Type B pancreatic cell (in vitro differentiated cells): Measurements from ENCODE around the gene UNKL. TPM values are rescaled to one million over a fixed set of nuclear protein-coding genes. Genes with fewer than 3 reads are reported as not detected.

ENCODE experiments used
- DNase-seq: peaks from one replicate; pipeline ENCODE4 v3.0.0; 2021; ENCODE audit warnings: mixed read lengths; ENCODE audit not compliant: unreplicated experiment; ENCODE audit errors: extremely low spot score
- H3K27ac Mint-ChIP-seq: 2 replicates; pipeline ENCODE4 v1.8.0; 2021; ENCODE audit warnings: mild to moderate bottlenecking, mixed read lengths
- H3K27me3 Mint-ChIP-seq: 2 replicates; pipeline ENCODE4 v1.8.0; 2021; ENCODE audit warnings: mixed read lengths
- H3K36me3 Mint-ChIP-seq: 2 replicates; pipeline ENCODE4 v1.8.0; 2021; ENCODE audit warnings: mixed read lengths
- H3K4me1 Mint-ChIP-seq: one replicate; pipeline ENCODE4 v1.8.0; 2021; ENCODE audit warnings: mixed read lengths; ENCODE audit not compliant: unreplicated experiment
- H3K4me3 Mint-ChIP-seq: 2 replicates; pipeline ENCODE4 v1.8.0; 2021; ENCODE audit warnings: mild to moderate bottlenecking, mixed read lengths
- H3K9me3 Mint-ChIP-seq: 2 replicates; pipeline ENCODE4 v1.8.0; 2021; ENCODE audit warnings: mixed read lengths
- total RNA-seq: library from RNA; stranded (reverse); gene quantifications from 2 replicates; pipeline ENCODE4 v1.2.1, GENCODE V29; 2021; ENCODE audit warnings: low replicate concordance
- TF ChIP-seq, protein P1 (sequence below): fragments of 200-600 bp; sonication (generic); conservative IDR thresholded peaks from 2 replicates; pipeline ENCODE4 v1.5.0; 2021; ENCODE audit warnings: antibody characterized with exemption, mild to moderate bottlenecking

UNKL gene
- total RNA-seq, 1 donor from 2014 or later, result 26.1 TPM

DNA sequence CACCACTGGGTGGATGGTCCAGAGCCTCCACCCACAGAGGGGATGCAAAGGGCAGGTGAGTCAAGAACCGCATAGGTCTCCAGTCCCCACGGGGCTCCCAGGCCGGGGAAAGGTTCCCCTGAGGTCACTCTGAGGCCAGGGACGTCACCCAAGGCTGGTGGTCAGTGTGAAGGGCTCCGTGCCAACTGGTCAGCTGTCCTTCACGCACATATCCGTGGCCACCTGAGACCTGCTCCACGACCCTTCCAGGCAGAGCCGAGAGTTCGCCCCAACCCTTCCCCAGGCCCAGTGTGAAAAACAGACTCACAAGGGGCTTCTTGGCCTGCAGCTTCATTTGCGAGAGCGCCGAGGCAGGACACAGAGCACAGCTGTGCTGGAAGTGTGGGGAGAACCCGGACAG lies 65.6 kb downstream of the UNKL start:
- Mint-ChIP-seq H3K4me3 (no peak overlapping the region), H3K27ac (no peak overlapping the region), H3K27me3 (no peaks in the 10 kb centered on the region), H3K36me3 (no peaks in the 10 kb centered on the region), H3K4me1 (peaks cover 12% of the 10 kb centered on the region), H3K9me3 (no peaks in the 10 kb centered on the region)
- TF ChIP-seq, protein P1, sequence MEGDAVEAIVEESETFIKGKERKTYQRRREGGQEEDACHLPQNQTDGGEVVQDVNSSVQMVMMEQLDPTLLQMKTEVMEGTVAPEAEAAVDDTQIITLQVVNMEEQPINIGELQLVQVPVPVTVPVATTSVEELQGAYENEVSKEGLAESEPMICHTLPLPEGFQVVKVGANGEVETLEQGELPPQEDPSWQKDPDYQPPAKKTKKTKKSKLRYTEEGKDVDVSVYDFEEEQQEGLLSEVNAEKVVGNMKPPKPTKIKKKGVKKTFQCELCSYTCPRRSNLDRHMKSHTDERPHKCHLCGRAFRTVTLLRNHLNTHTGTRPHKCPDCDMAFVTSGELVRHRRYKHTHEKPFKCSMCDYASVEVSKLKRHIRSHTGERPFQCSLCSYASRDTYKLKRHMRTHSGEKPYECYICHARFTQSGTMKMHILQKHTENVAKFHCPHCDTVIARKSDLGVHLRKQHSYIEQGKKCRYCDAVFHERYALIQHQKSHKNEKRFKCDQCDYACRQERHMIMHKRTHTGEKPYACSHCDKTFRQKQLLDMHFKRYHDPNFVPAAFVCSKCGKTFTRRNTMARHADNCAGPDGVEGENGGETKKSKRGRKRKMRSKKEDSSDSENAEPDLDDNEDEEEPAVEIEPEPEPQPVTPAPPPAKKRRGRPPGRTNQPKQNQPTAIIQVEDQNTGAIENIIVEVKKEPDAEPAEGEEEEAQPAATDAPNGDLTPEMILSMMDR, result no peak
- DNase-seq, result no peak

DNA sequence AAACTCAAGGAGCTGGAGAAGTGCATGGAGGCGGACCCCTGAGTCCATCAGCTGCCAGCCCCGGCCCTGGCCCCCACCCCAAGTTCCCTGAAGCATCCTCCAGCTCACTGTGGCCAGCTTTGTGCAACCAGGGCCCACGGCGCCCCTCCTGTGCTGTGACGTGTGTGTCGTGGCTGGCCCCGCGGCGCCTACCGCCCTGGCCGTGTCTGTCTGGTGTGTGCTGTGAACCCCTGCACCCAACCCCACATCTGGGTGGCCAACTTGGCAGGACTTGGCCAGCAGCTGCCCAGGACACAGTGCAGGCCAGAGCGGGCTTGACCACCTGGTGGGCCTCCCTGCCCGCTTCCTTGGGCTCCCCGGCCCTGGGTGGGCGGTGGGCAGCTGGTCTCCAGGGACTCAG lies 66.1 kb downstream of the UNKL start:
- no peak for DNase-seq
- peaks cover under 1% of the 10 kb centered on the region for H3K27me3 Mint-ChIP-seq
- peaks cover 10% of the 10 kb centered on the region for H3K4me1 Mint-ChIP-seq
- TF ChIP-seq, protein P1, result no peak
- no peak overlapping the region for H3K27ac Mint-ChIP-seq
- H3K36me3 Mint-ChIP-seq, result no peaks in the 10 kb centered on the region
- no peaks in the 10 kb centered on the region for H3K9me3 Mint-ChIP-seq
- H3K4me3 Mint-ChIP-seq, result no peak overlapping the region

DNA sequence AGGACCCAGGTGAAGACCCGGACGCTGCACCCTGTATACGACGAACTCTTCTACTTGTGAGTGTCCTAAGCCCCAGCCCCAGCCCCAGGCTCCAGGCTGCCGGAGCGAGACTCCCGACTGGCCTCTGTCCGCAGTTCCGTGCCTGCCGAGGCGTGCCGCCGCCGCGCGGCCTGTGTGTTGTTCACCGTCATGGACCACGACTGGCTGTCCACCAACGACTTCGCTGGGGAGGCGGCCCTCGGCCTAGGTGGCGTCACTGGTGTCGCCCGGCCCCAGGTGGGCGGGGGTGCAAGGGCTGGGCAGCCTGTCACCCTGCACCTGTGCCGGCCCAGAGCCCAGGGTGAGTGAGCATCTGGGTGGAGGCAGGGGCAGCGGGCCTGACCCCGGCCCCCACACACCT lies 66.5 kb downstream of the UNKL start:
- Mint-ChIP-seq H3K36me3 (no peaks in the 10 kb centered on the region), H3K27me3 (peaks cover 5% of the 10 kb centered on the region), H3K4me1 (peaks cover 10% of the 10 kb centered on the region), H3K9me3 (no peaks in the 10 kb centered on the region), H3K27ac (no peak overlapping the region), H3K4me3 (no peak overlapping the region)
- no peak for DNase-seq
- TF ChIP-seq, protein P1, result no peak

DNA sequence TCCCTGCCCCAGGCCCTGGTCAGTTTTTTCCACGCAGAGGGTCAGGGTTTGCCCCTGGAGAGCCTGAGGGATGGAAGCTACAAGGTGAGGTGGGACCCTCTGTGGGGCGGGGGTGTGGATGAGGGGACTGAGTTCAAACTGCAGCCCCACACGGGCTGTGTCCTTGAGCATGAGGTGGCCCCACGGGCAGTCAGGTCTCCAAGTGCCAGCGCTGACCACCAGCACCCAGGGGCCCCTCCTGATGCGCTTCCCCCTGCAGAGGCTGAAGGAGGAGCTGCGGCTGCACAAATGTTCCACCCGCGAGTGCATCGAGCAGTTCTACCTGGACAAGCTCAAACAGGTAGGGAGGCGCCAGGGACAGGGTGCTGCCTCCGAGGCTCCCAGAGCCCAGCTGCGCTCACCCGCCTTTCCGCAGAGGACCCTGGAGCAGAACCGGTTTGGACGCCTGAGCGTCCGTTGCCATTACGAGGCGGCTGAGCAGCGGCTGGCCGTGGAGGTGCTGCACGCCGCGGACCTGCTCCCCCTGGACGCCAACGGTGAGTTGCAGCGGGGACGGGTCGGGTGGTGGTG lies 67.1 kb downstream of the UNKL start:
- TF ChIP-seq, protein P1, result no peak
- H3K36me3 Mint-ChIP-seq, result no peaks in the 10 kb centered on the region
- H3K4me3 Mint-ChIP-seq, result no peak overlapping the region
- H3K4me1 Mint-ChIP-seq, result peaks cover 9% of the 10 kb centered on the region
- H3K27me3 Mint-ChIP-seq, result peaks cover 6% of the 10 kb centered on the region
- no peak overlapping the region for H3K27ac Mint-ChIP-seq
- no peaks in the 10 kb centered on the region for H3K9me3 Mint-ChIP-seq
- no peak for DNase-seq

DNA sequence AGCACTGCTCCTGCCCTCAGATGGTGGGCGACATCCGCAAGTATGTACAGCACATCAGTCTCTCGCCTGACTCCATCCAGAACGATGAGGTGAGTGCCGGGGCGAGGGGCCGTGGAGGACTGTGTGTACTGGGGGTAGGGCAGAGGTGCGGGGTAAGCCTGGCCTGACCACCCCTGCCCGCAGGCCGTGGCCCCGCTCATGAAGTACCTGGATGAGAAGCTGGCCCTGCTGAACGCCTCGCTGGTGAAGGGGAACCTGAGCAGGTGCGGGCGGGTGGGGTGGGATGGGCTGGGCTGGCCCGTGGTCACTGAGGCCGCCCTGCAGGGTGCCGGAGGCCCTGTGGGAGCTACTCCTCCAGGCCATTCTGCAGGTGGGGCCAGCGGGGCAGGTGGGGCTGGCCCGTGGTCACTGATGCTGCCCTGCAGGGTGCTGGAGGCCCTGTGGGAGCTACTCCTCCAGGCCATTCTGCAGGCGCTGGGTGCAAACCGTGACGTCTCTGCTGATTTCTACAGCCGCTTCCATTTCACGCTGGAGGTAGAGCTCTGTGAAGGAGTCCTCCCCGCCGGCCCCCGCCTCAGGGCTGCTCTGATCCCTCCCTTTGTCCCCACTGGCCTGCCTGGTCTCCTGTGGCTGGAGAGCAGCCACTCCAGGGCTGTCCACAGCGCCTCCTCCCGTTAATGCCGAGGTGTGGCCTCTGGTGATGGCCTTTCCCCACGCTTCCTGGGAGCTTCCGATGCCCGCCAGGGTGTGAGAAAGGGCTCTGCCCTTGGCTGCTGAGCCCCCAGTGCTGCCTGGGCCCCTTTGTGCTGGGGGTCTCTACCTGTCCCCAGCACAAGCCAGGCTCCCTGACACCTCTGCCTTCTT lies 67.8 kb downstream of the UNKL start:
- H3K27ac Mint-ChIP-seq, result no peak overlapping the region
- H3K27me3 Mint-ChIP-seq, result peaks cover 6% of the 10 kb centered on the region
- TF ChIP-seq, protein P1, result no peak
- peaks cover 8% of the 10 kb centered on the region for H3K4me1 Mint-ChIP-seq
- H3K4me3 Mint-ChIP-seq, result no peak overlapping the region
- no peaks in the 10 kb centered on the region for H3K9me3 Mint-ChIP-seq
- no peak for DNase-seq
- no peaks in the 10 kb centered on the region for H3K36me3 Mint-ChIP-seq
